Measurements from ENCODE around the gene HPS3.

Gene HPS3

GRCh38 chr3:149104484-149104883 lies 25.0 kb upstream of the HPS3 start:
- TF ChIP-seq CTCF (IDR thresholded peaks at IDR 0.05; ENCODE audit: low read length) (no peak), EZH2 (optimal IDR thresholded peaks at IDR 0.05; ENCODE audit: low read depth, low read length) (no peak), EZH2phosphoT487 (IDR thresholded peaks at IDR 0.05; ENCODE audit: low read length) (no peak)
- no peak overlapping the region for H3K4me3 ChIP-seq (ENCODE audit: low read length)

GRCh38 chr3:149114458-149114857 lies 15.0 kb upstream of the HPS3 start:
- Histone ChIP-seq H3F3A (ENCODE audit: insufficient read depth, low read length) (no peaks in the 10 kb centered on the region), H3K27ac (ENCODE audit: low read length) (no peak overlapping the region), H3K36me3 (replicated peaks; ENCODE audit: insufficient read depth, low read length) (no peaks in the 10 kb centered on the region), H3K9me3 (replicated peaks; ENCODE audit: insufficient read depth, low read length) (no peaks in the 10 kb centered on the region), H3K4me1 (ENCODE audit: low read length) (0 out of 2 replicates have a peak, but pooled peaks cover 5% of the 10 kb centered on the region), H2AFZ (ENCODE audit: low read length) (no peak overlapping the region), H3K4me2 (ENCODE audit: low read depth, low read length) (no peak overlapping the region), H3K9me2 (replicated peaks; ENCODE audit: insufficient read depth, low read length) (no peaks in the 10 kb centered on the region), H4K20me1 (ENCODE audit: insufficient read depth, low read length) (no peaks in the 10 kb centered on the region), H3K79me2 (ENCODE audit: low read length) (no peaks in the 10 kb centered on the region), H3K4me3 (ENCODE audit: low read length) (no peak overlapping the region), H3K9ac (ENCODE audit: low read length) (no peak overlapping the region), H3K27me3 (replicated peaks; ENCODE audit: insufficient read depth, low read length) (no peaks in the 10 kb centered on the region)
- no peak for DNase-seq
- TF ChIP-seq EZH2phosphoT487 (IDR thresholded peaks at IDR 0.05; ENCODE audit: low read length) = no peak
- no peak for TF ChIP-seq EZH2 (optimal IDR thresholded peaks at IDR 0.05; ENCODE audit: low read depth, low read length)
- no peak for TF ChIP-seq CTCF (IDR thresholded peaks at IDR 0.05; ENCODE audit: low read length)

More at GRCh38 chr3:149104484-149104883, 25.0 kb upstream of the HPS3 start:
- H2AFZ ChIP-seq (ENCODE audit: low read length) = no peak overlapping the region
- no peaks in the 10 kb centered on the region for H3K9me2 ChIP-seq (replicated peaks; ENCODE audit: insufficient read depth, low read length)
- H3K36me3 ChIP-seq (replicated peaks; ENCODE audit: insufficient read depth, low read length) = no peaks in the 10 kb centered on the region
- no peak overlapping the region for H3K27ac ChIP-seq (ENCODE audit: low read length)
- no peak overlapping the region for H3K9ac ChIP-seq (ENCODE audit: low read length)
- H3K4me2 ChIP-seq (ENCODE audit: low read depth, low read length) = no peak overlapping the region
- no peaks in the 10 kb centered on the region for H3F3A ChIP-seq (ENCODE audit: insufficient read depth, low read length)
- H3K4me1 ChIP-seq (ENCODE audit: low read length) = no peaks in the 10 kb centered on the region
- no peaks in the 10 kb centered on the region for H4K20me1 ChIP-seq (ENCODE audit: insufficient read depth, low read length)
- H3K27me3 ChIP-seq (replicated peaks; ENCODE audit: insufficient read depth, low read length) = no peaks in the 10 kb centered on the region
- no peak for DNase-seq
- H3K79me2 ChIP-seq (ENCODE audit: low read length) = no peaks in the 10 kb centered on the region
- H3K9me3 ChIP-seq (replicated peaks; ENCODE audit: insufficient read depth, low read length) = no peaks in the 10 kb centered on the region

GRCh38 chr3:149115114-149115513 lies 14.3 kb upstream of the HPS3 start:
- no peak overlapping the region for H3K4me2 ChIP-seq (ENCODE audit: low read depth, low read length)
- H3K4me1 ChIP-seq (ENCODE audit: low read length) = 0 out of 2 replicates have a peak, but pooled peaks cover 5% of the 10 kb centered on the region
- no peak overlapping the region for H3K27ac ChIP-seq (ENCODE audit: low read length)
- H2AFZ ChIP-seq (ENCODE audit: low read length) = no peak overlapping the region
- H3K4me3 ChIP-seq (ENCODE audit: low read length) = no peak overlapping the region
- H3K27me3 ChIP-seq (replicated peaks; ENCODE audit: insufficient read depth, low read length) = no peaks in the 10 kb centered on the region
- no peak overlapping the region for H3K9ac ChIP-seq (ENCODE audit: low read length)
- no peak for DNase-seq
- no peak for TF ChIP-seq CTCF (IDR thresholded peaks at IDR 0.05; ENCODE audit: low read length)
- TF ChIP-seq EZH2 (optimal IDR thresholded peaks at IDR 0.05; ENCODE audit: low read depth, low read length) = no peak
- TF ChIP-seq EZH2phosphoT487 (IDR thresholded peaks at IDR 0.05; ENCODE audit: low read length) = no peak
- no peaks in the 10 kb centered on the region for H3K36me3 ChIP-seq (replicated peaks; ENCODE audit: insufficient read depth, low read length)
- H3K9me2 ChIP-seq (replicated peaks; ENCODE audit: insufficient read depth, low read length) = no peaks in the 10 kb centered on the region
- no peaks in the 10 kb centered on the region for H3K79me2 ChIP-seq (ENCODE audit: low read length)
- no peaks in the 10 kb centered on the region for H3K9me3 ChIP-seq (replicated peaks; ENCODE audit: insufficient read depth, low read length)
- H3F3A ChIP-seq (ENCODE audit: insufficient read depth, low read length) = no peaks in the 10 kb centered on the region
- H4K20me1 ChIP-seq (ENCODE audit: insufficient read depth, low read length) = no peaks in the 10 kb centered on the region
